Astrocyte of the spinal cord (primary cell): ENCODE results near the gene ASTN2.
A peak's percentile ranks its signal among the peaks of the same experiment; 100 is the strongest.

Experiments used
- DNase-seq: peaks from one replicate; pipeline ENCODE4 v3.0.0; 2011; ENCODE audit warnings: low read depth, low spot score
- H3K4me3 ChIP-seq: 2 replicates; pipeline ENCODE4 v1.5.1; 2011; ENCODE audit warnings: low read depth, mild to moderate bottlenecking, low read length, moderate library complexity
- CTCF ChIP-seq: IDR thresholded peaks from 2 replicates; pipeline ENCODE4 v1.5.1; 2012; ENCODE audit warnings: low read depth, mild to moderate bottlenecking, low read length, inconsistent platforms
- in situ Hi-C: cut with HindIII; loops from 2 replicates; pipeline ENCODE4 v1.10.0; 2017; ENCODE audit warnings: low sequenced_read_pairs

ASTN2 gene

DNA sequence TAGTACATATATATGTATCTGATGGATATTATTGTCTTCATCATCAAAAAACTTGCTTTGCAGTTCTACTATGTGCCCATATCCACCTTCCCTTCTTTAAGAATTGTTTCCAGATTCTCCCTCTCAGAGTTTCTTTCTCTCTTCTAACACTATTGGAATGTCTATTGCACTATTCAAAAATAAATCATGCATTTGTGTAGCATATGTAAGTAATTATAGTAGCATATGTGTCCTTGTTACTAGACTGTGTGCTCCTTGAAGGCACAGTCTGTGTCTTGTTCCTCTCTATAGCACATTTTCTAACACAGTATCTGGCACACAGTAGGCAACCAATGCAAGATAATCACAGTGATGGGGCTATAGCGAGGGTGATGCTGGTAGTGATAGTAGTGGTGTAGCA lies 771.2 kb downstream of the ASTN2 start:
- no peak for DNase-seq
- in situ Hi-C loops = no loop called here
- no peak for TF ChIP-seq CTCF
- H3K4me3 ChIP-seq = no peak overlapping the region

GRCh38 chr9:116641292-116642059 lies 773.4 kb downstream of the ASTN2 start:
- in situ Hi-C loops = no loop called here
- no peak overlapping the region for H3K4me3 ChIP-seq
- no peak for DNase-seq
- TF ChIP-seq CTCF = no peak

DNA sequence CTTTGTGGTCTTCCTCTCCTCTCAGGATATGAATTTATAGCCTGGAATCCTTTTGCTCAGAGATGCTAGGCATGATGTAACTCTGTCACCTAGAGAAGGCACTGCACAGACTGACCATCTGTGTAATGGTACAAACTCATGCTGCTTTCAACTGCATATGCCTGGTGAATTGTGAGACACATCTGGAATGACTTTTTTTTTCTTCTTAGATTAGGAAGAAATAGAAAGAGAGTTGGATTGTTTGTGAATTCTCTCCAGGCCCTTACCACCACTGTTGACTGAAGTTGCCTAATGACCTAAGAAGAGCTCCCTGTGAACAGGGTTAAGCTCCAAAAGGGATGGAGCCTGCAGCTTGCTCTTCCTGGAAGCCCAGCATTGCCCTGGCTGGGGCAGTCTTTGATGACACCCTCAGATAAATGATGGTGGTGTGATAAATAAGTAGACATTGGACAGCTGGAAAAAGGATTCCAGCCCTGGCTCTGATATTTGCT lies 775.6 kb downstream of the ASTN2 start:
- peak; percentile 17 for DNase-seq
- H3K4me3 ChIP-seq = no peak overlapping the region
- in situ Hi-C loops = no loop called here
- no peak for TF ChIP-seq CTCF

DNA sequence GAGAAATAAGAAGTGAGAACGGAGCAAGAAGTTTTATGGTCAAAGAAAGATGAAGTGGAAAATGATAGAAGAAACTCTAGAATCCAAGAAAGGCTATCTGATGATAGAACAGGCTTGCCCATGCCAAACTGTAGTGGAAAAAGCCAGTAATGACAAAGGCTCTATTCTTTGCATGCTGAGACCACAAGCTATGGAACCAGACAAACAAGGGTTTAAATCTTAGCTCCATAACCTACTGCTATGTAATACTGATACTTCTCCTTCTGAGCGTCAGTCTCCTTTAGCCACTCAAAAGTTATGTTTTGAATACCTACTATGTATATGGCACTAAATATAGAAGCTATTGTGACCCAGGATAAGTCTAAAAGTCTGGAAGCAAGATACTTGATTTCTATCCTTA lies 778.9 kb downstream of the ASTN2 start:
- in situ Hi-C loops = no loop called here
- no peak for DNase-seq
- TF ChIP-seq CTCF = no peak
- H3K4me3 ChIP-seq = no peak overlapping the region

- no peak for TF ChIP-seq CTCF
- H3K4me3 ChIP-seq = no peak overlapping the region
- DNase-seq = no peak
- in situ Hi-C loops = no loop called here
Observed at GRCh38 chr9:116632990-116633838, 781.6 kb downstream of the ASTN2 start.

GRCh38 chr9:116629634-116630033 lies 785.2 kb downstream of the ASTN2 start:
- DNase-seq = no peak
- H3K4me3 ChIP-seq = no peak overlapping the region
- TF ChIP-seq CTCF = no peak
- in situ Hi-C loops = no loop called here
